GM12878 (cell line): ENCODE results near the gene POLG. TPM values are rescaled to one million over a fixed set of nuclear protein-coding genes. Genes with fewer than 3 reads are reported as not detected.

Experiments used
- ATAC-seq: fragments of 200-7000 bp; cut with Tn5 transposase; 3 replicates; pipeline ENCODE4 v1.9.1; 2020; ENCODE audit warnings: mild to moderate bottlenecking, moderate library complexity
- BruUV-seq: library from RNA; stranded (reverse); fragments of 400-500 nt; replicated peaks from 2 replicates; lab custom pipeline; 2021; lab: Mats Ljungman, UMichigan
- CTCF ChIA-PET: fragments of 300-600 bp; sonication (Branson Sonifier 250); formaldehyde crosslinking; extraction: SDS; loops from one replicate; lab custom pipeline; 2021; ENCODE audit warnings: inconsistent platforms; lab: Yijun Ruan, JAX
- POLR2A ChIA-PET: fragments of 350-600 bp; formaldehyde crosslinking; extraction: SDS; loops from one replicate; lab custom pipeline; 2021; ENCODE audit warnings: inconsistent platforms; lab: Charles Lee
- RAD21 ChIA-PET: fragments of 300-600 bp; sonication (Branson Sonifier 250); formaldehyde crosslinking; loops from one replicate; lab custom pipeline; 2023; ENCODE audit warnings: antibody characterized with exemption; ENCODE audit not compliant: unreplicated experiment; lab: Charles Lee
- SMC1A ChIA-PET: fragments of 300-600 bp; sonication (Branson Sonifier 250); formaldehyde crosslinking; loops from one replicate; lab custom pipeline; 2023; ENCODE audit not compliant: unreplicated experiment, uncharacterized antibody; lab: Charles Lee
- DNase-seq: peaks from one replicate; pipeline ENCODE4 v3.0.0-alpha.2; 2011; ENCODE audit warnings: low read depth, low spot score
- FAIRE-seq: peaks from 3 replicates; lab custom pipeline; 2011; peaks lifted over from hg19 to GRCh38; lab: Jason Lieb, UNC
- H2AFZ ChIP-seq: 2 replicates; pipeline ENCODE4 v1.6.0; 2011; ENCODE audit warnings: low read depth, low read length, control low read depth; ENCODE audit not compliant: control insufficient read depth
- H3K27ac ChIP-seq: 2 replicates; pipeline ENCODE4 v1.5.1; 2011; ENCODE audit warnings: control low read depth; ENCODE audit not compliant: control insufficient read depth, insufficient read depth
- H3K27me3 ChIP-seq, 2 experiments: replicated peaks in 1 of 2; 2 replicates each; pipeline versions ENCODE4 v1.6.0 to v1.6.1; 2011; ENCODE audit warnings: low read length in 1 of 2; ENCODE audit not compliant: control insufficient read depth in 2 of 2, insufficient read depth in 2 of 2
- H3K36me3 ChIP-seq, 2 experiments: 2 replicates each; pipeline ENCODE4 v1.5.1; 2011; ENCODE audit warnings: low read length in 1 of 2; ENCODE audit not compliant: control insufficient read depth in 2 of 2, insufficient read depth in 2 of 2
- H3K4me1 ChIP-seq: 2 replicates; pipeline ENCODE4 v1.6.1; 2011; ENCODE audit warnings: mild to moderate bottlenecking, low read length, moderate library complexity, mixed read lengths; ENCODE audit not compliant: control insufficient read depth, insufficient read depth
- H3K4me2 ChIP-seq: 2 replicates; pipeline ENCODE4 v1.6.0; 2011; ENCODE audit warnings: control low read depth; ENCODE audit not compliant: control insufficient read depth, insufficient read depth
- H3K4me3 ChIP-seq: fragments of 200-600 bp; sonication (generic); 2 replicates; pipeline ENCODE4 v1.5.1; 2016
- H3K79me2 ChIP-seq: 2 replicates; pipeline ENCODE4 v1.6.0; 2011; ENCODE audit warnings: low read length; ENCODE audit not compliant: control insufficient read depth, insufficient read depth
- H3K9ac ChIP-seq: 2 replicates; pipeline ENCODE4 v1.8.0; 2011; ENCODE audit warnings: low read length, control low read depth, mixed read lengths; ENCODE audit not compliant: control insufficient read depth, insufficient read depth
- H3K9me3 ChIP-seq: replicated peaks from 3 replicates; pipeline ENCODE4 v1.5.1; 2011; ENCODE audit warnings: mild to moderate bottlenecking, low read length; ENCODE audit not compliant: control insufficient read depth, insufficient read depth
- H4K20me1 ChIP-seq: 2 replicates; pipeline ENCODE4 v1.6.0; 2011; ENCODE audit not compliant: control insufficient read depth, insufficient read depth
- ATF7 ChIP-seq: fragments of 450-650 bp; IDR thresholded peaks from 2 replicates; pipeline ENCODE4 v1.6.1; 2016; ENCODE audit warnings: low read depth, mild to moderate bottlenecking
- BACH1 ChIP-seq: fragments of 450-650 bp; IDR thresholded peaks from 2 replicates; pipeline ENCODE4 v1.6.1; 2017; ENCODE audit warnings: mild to moderate bottlenecking, borderline replicate concordance
- EGR1 ChIP-seq, 2 experiments: IDR thresholded peaks; 1 replicate in 1 of 2; 2 replicates in 1 of 2; pipeline ENCODE4 v1.6.1; 2011 to 2012; ENCODE audit warnings: low read depth in 2 of 2, low read length in 2 of 2, borderline replicate concordance in 1 of 2, mild to moderate bottlenecking in 1 of 2, moderate library complexity in 1 of 2
- EZH2 ChIP-seq: IDR thresholded peaks from 2 replicates; pipeline ENCODE4 v1.6.1; 2012; ENCODE audit warnings: low read depth, mild to moderate bottlenecking, control low read depth, inconsistent platforms, low read length, borderline replicate concordance; ENCODE audit not compliant: control insufficient read depth
- IRF4 ChIP-seq: IDR thresholded peaks from 2 replicates; pipeline ENCODE4 v1.6.1; 2011; ENCODE audit warnings: low read depth, low read length
- RBBP5 ChIP-seq: fragments of 200-600 bp; sonication (generic); conservative IDR thresholded peaks from 2 replicates; pipeline ENCODE4 v1.6.1; 2016
- SMARCA5 ChIP-seq: fragments of 450-650 bp; IDR thresholded peaks from 2 replicates; pipeline ENCODE4 v1.6.1; 2017; ENCODE audit warnings: mild to moderate bottlenecking
- TBL1XR1 ChIP-seq: IDR thresholded peaks from 2 replicates; pipeline ENCODE4 v1.6.1; 2012; ENCODE audit warnings: low read depth, low read length, improper control_type of control experiment
- ZNF592 ChIP-seq: fragments of 450-650 bp; IDR thresholded peaks from 2 replicates; pipeline ENCODE4 v1.6.1; 2017; ENCODE audit warnings: mild to moderate bottlenecking, moderate library complexity
- WGBS: methylation state at CpG from one replicate; pipeline ENCODE4 v1.1.6; 2016; ENCODE audit warnings: low lambda C conversion rate; ENCODE audit not compliant: insufficient replicate concordance, insufficient coverage; ENCODE audit errors: missing lambda C conversion rate; 5-methylcytosine and 5-hydroxymethylcytosine counted together
- in situ Hi-C: fragments of 300-500 bp; cut with MboI; formaldehyde crosslinking; loops from 9 replicates; pipeline ENCODE4 v1.14.3; 2018; ENCODE audit warnings: mixed read lengths
- intact Hi-C: fragments of 100-400 bp; cut with micrococcal nuclease; formaldehyde crosslinking; loops from one replicate; pipeline ENCODE4 v1.14.2; 2022; ENCODE audit not compliant: unreplicated experiment
- polyA plus RNA-seq, 11 experiments: library from polyadenylated mRNA; depleted of rRNA in 4 of 11; unstranded in 6 of 11; stranded (reverse) in 5 of 11; fragments of >200 nt; fragmentation: Nextera tagmentation in 4 of 11; fragmentation: Illumina TruSeq in 1 of 11; extraction: Ambion mirVana in 4 of 11; extraction: Trizol in 1 of 11; gene quantifications; 1 replicate in 1 of 11; 2 replicates in 10 of 11; pipeline versions ENCODE4 v1.2.1 to v1.2.3, GENCODE V29; 2011 to 2016; ENCODE audit warnings: inconsistent platforms in 2 of 11, missing spikeins in 2 of 11, low read depth in 1 of 11
- total RNA-seq, 4 experiments: library from RNA; depleted of rRNA in 3 of 4; stranded (reverse); fragments of >200 nt in 3 of 4; fragmentation: Illumina TruSeq in 1 of 4; extraction: Trizol in 1 of 4; gene quantifications; 2 replicates each; pipeline versions ENCODE4 v1.2.1 to v1.2.3, GENCODE V29; 2013 to 2021
- TF ChIP-seq, protein P1 (sequence below): IDR thresholded peaks from 2 replicates; pipeline ENCODE4 v1.6.1; 2012; ENCODE audit warnings: improper control_type of control experiment, low read depth, low read length; ENCODE audit not compliant: insufficient replicate concordance
- TF ChIP-seq, protein P2 (sequence below): fragments of 450-650 bp; IDR thresholded peaks from 2 replicates; pipeline ENCODE4 v1.6.1; 2014; ENCODE audit warnings: mild to moderate bottlenecking

The POLG gene
- total and polyA plus RNA-seq, 10 of the 15 experiments (the other 5 are each of a cell fraction or from before 2014, with no cell fraction given) = 14.8 to 71.1 (median 33.0) TPM

GRCh38 chr15:89330119-89330518 lies 4.5 kb downstream of the POLG start:
- no TSS peak for BruUV-seq
- peaks cover 12% of the 10 kb centered on the region for H4K20me1 ChIP-seq
- in situ Hi-C loops = no loop called here
- 99% methylated on average over 6 of the region's 6 CpGs for WGBS
- RAD21 ChIA-PET = interaction anchor here (1.4 kb wide), 1 partner anchor 100 kb away, joined by 4 read pairs; no protein-coding TSS in a partner anchor
- no peak overlapping the region for H3K9ac ChIP-seq
- POLR2A ChIA-PET = no interaction called here
- peaks cover 30% of the 10 kb centered on the region for H3K4me1 ChIP-seq
- intact Hi-C loops = loop anchor here (5.0 kb wide), 1 partner anchor 123 kb away; no protein-coding TSS in a partner anchor
- FAIRE-seq (no peak), ATAC-seq (no peak), DNase-seq (no peak)
- no peaks in the 10 kb centered on the region for H3K9me3 ChIP-seq
- H3K4me3 ChIP-seq = no peak overlapping the region
- no peak overlapping the region for H2AFZ ChIP-seq
- H3K27me3 ChIP-seq = no peaks in the 10 kb centered on the region
- 0 out of 2 replicates have a peak overlapping the region, but pooled peaks have one; percentile 20 for H3K27ac ChIP-seq
- peaks cover 32 to 55% of the 10 kb centered on the region in 2 experiments for H3K36me3 ChIP-seq
- SMC1A ChIA-PET = interaction anchor here (1.5 kb wide), 1 partner anchor 23 kb away, joined by 4 read pairs; no protein-coding TSS in a partner anchor
- peak overlapping the region; percentile 54 for H3K4me2 ChIP-seq
- CTCF ChIA-PET = interaction anchor here (0.5 to 13.0 kb wide), 4 partner anchors 28 to 269 kb away, joined by 3 to 116 read pairs (median 4); no protein-coding TSS in a partner anchor
- H3K79me2 ChIP-seq = peaks cover 49% of the 10 kb centered on the region
- TF ChIP-seq IRF4 (no peak), ATF7 (no peak), ZNF592 (no peak), TBL1XR1 (no peak), SMARCA5 (no peak), EGR1 (IDR thresholded peaks at IDR 0.05; ENCODE audit: borderline replicate concordance in 1 of 2, low read depth in 2 of 2, low read length in 2 of 2) (no peak), EZH2 (no peak), BACH1 (no peak), RBBP5 (no peak)
- TF ChIP-seq, protein P1, sequence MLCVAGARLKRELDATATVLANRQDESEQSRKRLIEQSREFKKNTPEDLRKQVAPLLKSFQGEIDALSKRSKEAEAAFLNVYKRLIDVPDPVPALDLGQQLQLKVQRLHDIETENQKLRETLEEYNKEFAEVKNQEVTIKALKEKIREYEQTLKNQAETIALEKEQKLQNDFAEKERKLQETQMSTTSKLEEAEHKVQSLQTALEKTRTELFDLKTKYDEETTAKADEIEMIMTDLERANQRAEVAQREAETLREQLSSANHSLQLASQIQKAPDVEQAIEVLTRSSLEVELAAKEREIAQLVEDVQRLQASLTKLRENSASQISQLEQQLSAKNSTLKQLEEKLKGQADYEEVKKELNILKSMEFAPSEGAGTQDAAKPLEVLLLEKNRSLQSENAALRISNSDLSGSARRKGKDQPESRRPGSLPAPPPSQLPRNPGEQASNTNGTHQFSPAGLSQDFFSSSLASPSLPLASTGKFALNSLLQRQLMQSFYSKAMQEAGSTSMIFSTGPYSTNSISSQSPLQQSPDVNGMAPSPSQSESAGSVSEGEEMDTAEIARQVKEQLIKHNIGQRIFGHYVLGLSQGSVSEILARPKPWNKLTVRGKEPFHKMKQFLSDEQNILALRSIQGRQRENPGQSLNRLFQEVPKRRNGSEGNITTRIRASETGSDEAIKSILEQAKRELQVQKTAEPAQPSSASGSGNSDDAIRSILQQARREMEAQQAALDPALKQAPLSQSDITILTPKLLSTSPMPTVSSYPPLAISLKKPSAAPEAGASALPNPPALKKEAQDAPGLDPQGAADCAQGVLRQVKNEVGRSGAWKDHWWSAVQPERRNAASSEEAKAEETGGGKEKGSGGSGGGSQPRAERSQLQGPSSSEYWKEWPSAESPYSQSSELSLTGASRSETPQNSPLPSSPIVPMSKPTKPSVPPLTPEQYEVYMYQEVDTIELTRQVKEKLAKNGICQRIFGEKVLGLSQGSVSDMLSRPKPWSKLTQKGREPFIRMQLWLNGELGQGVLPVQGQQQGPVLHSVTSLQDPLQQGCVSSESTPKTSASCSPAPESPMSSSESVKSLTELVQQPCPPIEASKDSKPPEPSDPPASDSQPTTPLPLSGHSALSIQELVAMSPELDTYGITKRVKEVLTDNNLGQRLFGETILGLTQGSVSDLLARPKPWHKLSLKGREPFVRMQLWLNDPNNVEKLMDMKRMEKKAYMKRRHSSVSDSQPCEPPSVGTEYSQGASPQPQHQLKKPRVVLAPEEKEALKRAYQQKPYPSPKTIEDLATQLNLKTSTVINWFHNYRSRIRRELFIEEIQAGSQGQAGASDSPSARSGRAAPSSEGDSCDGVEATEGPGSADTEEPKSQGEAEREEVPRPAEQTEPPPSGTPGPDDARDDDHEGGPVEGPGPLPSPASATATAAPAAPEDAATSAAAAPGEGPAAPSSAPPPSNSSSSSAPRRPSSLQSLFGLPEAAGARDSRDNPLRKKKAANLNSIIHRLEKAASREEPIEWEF = no peak
- TF ChIP-seq, protein P2, sequence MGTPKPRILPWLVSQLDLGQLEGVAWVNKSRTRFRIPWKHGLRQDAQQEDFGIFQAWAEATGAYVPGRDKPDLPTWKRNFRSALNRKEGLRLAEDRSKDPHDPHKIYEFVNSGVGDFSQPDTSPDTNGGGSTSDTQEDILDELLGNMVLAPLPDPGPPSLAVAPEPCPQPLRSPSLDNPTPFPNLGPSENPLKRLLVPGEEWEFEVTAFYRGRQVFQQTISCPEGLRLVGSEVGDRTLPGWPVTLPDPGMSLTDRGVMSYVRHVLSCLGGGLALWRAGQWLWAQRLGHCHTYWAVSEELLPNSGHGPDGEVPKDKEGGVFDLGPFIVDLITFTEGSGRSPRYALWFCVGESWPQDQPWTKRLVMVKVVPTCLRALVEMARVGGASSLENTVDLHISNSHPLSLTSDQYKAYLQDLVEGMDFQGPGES = no peak
